ENCODE data around the gene EIF4G3.
A peak's percentile ranks its signal among the peaks of the same experiment; 100 is the strongest.
"Not testable (repeated sequence)": the region's sequence is repeated elsewhere in the genome, so short reads cannot be mapped to it uniquely, and the experiment has no call there.

Gene EIF4G3

DNA sequence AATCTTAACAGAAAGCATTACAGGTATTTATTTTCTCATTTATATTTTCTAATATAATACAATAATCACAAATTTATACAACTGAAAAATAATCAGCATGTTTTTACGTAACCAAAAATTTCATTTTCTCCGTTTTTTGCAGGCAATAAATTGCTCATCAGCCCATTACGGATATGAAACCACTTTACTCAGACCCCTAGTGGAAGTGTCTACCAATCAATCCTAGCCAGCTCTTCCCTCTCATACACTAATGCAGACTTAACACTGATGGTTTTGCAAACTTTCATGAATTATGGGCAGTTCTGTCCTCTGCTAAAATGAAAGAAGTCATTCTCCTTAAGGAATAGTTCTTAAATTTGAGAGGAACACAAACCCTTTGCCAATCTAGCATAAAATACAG, 124.7 kb downstream of the EIF4G3 start:
- no peak for DNase-seq
- in situ Hi-C loops (cut with MboI; ENCODE audit: low pct_unique_long_range_greater_than_20kb, low sequenced_read_pairs) = no loop called here

DNA sequence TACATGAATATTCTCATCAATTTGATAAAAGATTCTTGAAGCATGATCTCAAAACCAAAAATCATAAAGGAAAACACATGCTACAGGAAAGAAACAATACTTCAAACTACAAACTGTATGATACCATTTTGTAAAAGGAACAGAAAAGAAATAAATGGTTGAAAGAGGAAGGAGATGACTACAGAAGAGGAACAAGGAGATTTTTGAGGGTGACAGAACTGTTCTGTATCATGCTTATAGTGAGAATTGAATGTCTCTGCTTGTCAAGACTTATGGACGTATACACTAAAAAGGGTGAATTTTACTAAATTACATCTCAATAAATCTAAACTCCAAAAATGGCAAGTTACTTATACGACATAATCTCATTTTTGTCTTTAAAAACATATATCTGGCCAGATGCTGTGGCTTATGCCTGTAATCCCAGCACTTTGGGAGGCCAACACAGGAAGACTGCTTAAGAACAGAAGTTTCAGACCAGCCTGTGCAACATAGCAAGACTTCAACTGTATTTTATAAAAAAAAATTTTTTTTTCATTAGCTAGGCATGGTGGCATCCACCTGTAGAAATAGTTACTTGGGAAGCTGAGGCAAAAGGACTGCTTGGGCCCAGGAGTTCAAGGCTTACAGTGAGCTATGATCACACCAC, 125.4 kb downstream of the EIF4G3 start:
- in situ Hi-C loops (cut with MboI; ENCODE audit: low pct_unique_long_range_greater_than_20kb, low sequenced_read_pairs) = no loop called here
- peak; percentile 38 for DNase-seq

DNA sequence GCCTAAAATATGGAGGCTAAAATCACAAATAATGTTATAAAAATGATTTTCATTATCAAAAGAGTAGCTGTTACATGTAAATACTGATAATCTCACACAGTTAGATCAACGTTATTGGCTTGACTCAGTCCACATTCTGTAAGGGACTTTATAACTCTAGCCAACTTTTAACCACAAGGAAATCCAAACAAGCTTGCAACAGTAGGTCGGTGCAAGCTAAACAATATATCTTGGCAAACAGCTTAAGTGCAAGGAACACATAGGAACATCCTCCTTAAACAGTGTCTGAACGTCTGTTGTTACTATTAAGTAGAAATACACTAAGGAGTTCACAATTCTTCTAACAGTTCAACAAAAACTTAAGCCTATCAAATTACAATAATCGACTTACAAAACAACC, 126.7 kb downstream of the EIF4G3 start:
- in situ Hi-C loops (cut with MboI; ENCODE audit: low pct_unique_long_range_greater_than_20kb, low sequenced_read_pairs) = no loop called here
- no peak for DNase-seq

DNA sequence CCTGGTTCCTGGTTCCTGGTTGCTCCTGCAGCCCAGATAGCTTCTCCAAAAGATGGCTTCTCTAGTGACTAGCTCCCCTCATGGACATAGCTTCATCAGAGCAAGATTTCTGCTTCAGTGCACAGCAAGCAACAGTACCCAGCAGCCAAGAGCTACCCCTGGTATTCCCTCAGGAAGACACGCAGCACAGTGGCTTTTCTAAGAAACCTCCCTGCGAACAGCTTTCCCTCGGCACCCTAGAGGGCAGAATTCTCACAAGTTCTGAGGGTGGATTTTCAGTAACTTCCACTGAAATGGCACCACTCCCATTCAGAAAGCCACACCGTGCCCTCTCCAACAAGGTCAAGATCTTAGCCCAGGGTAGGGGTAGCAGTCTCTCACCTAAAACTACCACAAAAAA, 128.2 kb downstream of the EIF4G3 start:
- in situ Hi-C loops (cut with MboI; ENCODE audit: low pct_unique_long_range_greater_than_20kb, low sequenced_read_pairs) = no loop called here
- DNase-seq = peak; percentile 20

DNA sequence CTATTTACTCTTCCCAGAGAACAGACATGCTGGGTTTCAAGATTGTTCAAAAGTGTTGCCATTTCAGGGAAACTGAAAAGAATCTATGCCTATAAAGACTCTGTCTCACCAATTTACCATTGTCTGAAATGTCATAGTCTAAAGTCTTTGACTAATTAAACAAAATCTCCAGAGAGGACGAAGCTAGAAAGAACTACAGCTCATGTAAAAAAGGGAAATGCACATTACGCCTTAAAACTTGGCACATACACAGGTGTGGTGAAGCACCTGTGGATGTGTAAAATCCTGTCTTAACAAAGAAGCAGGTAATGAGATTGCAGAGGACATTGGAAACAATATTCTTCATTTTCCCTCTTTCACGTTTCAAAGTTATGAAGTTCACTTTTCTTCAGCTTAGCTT, 130.6 kb downstream of the EIF4G3 start:
- DNase-seq = no peak
- in situ Hi-C loops (cut with MboI; ENCODE audit: low pct_unique_long_range_greater_than_20kb, low sequenced_read_pairs) = no loop called here

DNA sequence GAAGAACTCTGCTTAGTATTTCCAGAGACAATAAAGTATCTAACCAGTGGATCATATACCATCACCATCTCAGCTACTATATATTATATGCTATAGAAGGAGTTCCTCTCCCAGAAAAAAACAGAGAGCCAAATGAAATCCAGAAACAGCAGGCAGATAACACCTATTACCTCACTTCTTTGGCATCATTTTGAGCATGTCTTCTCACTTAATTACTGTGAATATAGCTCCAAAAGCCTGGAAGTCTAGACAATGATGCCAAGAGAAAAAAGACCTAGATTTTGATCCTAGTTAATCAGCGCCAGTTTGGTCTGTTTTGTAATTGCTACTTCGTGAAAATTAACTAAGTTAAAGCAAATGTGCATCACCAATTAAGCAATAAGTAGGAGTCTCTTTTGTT, 131.3 kb downstream of the EIF4G3 start:
- DNase-seq = no peak
- in situ Hi-C loops (cut with MboI; ENCODE audit: low pct_unique_long_range_greater_than_20kb, low sequenced_read_pairs) = no loop called here

DNA sequence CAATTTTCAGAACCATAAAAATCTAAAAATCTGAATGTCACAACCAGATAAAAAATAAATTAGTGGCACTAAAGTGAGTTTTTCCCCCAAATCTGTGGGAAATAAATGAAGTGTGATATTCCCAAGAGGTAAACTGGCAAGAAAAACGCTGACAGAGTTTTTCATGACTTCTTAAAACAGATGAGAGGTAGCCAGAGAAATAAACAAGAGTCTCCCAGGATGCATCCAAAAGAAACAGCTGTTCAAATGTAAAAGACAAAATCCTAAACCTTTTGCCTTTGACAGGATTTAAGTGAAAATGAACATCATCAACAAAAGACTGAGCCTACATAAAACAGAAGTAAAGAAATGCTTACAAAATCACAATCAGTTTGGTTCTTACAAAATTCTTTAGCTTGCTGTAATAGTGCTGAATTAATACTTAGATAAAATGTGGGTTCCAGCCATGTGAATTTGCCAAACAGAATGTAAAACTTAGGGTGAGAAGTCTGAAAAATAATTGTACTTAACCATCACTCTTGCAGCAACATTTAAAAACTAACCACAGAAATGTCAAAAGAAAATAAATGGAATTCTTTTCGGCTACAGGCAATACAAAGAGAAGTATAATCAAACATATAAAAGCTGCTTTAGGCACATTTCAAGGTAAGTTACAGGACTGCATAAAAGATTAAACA, 133.6 kb downstream of the EIF4G3 start:
- in situ Hi-C loops (cut with MboI; ENCODE audit: low pct_unique_long_range_greater_than_20kb, low sequenced_read_pairs) = no loop called here

DNA sequence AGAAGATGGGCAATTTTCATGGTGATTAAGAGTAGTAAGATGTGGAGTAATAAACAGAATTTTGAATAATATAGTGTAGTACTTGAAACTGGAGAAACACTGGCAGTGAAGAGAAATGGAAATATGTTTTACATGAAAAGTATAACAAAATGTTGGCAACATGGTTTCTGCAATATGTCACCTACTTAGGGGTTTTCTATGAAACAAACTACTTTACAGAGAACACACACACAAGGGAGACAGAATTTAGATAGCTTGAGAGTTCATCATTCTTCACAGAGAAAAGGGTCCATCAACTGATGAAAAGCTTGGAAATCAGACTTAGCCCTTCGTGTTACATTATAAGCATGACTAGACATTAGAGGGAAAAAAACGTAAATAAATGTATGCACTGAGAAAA, 135.2 kb downstream of the EIF4G3 start:
- in situ Hi-C loops (cut with MboI; ENCODE audit: low pct_unique_long_range_greater_than_20kb, low sequenced_read_pairs) = no loop called here
- no peak for DNase-seq

More for the DNA sequence above, 133.6 kb downstream of the EIF4G3 start:
- no peak for DNase-seq

DNA sequence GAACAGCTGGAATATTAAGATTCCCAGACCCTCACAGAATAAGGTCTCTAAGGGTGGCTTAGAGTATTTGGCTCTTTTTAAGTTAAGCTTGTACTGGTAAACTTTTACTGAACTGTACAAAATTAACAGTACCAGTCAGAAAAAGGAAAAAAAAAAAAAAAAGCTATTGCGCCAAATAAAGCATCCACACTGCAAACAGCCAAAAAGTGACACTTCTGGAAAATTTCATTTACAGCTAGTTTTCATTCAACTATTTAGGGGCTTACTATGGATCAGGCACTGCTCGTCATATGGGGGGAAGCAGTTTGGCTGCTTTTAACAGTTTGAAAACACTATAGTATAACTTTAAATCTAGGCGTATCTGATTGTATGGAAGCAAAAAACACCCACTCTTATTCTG, 139.6 kb downstream of the EIF4G3 start:
- DNase-seq = no peak
- in situ Hi-C loops (cut with MboI; ENCODE audit: low pct_unique_long_range_greater_than_20kb, low sequenced_read_pairs) = no loop called here

DNA sequence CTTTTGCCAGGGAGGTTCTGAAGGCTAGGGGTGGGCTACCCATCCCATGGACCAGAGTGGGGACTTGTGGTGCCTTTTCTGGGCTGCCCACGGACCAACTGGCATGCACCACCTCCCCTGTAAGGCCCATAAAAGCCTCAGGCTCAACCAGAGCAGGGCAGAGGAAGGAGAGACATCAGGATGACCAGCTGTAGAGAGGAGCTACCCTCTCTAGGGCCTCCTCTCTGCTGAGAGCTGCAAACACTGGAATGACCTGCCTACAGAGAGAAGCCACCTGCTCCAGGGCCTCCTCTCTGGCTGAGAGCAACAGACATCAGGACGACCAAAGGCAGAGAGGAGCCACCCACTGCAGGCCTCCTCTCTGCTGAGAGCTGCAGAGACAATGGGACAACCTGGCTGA, 140.9 kb downstream of the EIF4G3 start:
- in situ Hi-C loops (cut with MboI; ENCODE audit: low pct_unique_long_range_greater_than_20kb, low sequenced_read_pairs) = no loop called here
- no peak for DNase-seq

DNA sequence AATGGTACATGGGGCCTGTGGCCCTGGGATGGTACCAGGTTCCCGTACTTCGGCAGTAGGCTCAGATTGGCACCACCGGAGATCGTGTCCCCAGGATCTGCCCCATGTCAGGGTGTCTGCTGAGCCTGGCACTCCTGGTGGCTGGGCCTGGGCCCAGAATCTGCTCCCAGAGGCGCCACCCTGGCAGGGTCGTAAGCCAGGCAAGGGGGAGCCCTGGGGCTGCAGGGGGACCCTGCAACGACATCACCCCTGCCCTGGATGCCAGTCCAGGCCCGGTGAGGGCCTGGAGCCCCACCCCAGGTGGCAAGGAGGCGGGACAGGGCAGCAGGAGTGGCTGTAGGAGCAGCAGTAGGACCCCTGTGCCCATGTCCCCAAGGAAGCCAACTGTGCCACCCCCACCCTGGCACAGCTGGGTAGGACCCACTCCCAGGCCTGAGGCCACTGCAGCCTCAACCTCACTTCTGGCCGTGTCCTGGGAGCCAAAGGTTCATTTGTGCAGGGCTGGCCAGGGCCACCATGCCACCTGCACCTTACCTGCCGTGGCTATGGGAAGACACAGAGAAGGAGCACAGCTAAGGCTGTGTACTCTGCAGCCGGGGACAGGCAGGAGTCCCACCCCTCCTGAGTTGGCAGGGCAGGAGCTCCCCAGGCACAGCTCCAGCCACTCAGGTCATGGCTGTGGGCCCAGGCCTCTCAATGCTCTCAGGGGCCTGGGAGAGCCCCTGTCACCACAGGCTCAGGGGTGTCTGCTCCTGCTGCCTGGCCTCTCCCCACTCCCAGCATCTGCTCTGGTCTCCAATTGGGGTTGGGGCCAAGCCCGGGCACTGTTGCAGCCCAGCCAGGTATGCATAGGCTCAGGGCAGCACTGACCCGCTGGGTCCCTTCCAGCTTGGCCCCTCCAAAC, 141.7 kb downstream of the EIF4G3 start:
- in situ Hi-C loops (cut with MboI; ENCODE audit: low pct_unique_long_range_greater_than_20kb, low sequenced_read_pairs) = no loop called here
- DNase-seq = no peak

DNA sequence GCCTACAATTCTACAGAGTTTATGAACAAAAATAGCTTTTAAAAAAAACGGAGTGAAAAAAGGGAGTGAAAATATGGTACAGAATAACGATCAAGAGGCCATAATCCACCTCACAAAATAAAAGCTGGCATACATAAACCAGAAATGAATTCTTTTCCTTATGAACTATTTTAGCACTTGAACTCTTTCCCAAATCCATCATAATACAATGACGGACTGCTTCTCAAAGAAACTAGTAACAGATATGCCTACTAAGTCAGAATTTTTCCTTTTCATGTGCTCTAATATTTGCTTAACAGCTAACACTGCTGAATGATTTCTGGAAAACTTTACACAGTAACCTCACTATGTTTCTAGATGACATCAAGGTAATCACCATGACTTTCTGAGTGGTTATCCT, 144.0 kb downstream of the EIF4G3 start:
- DNase-seq = no peak
- in situ Hi-C loops (cut with MboI; ENCODE audit: low pct_unique_long_range_greater_than_20kb, low sequenced_read_pairs) = no loop called here

DNA sequence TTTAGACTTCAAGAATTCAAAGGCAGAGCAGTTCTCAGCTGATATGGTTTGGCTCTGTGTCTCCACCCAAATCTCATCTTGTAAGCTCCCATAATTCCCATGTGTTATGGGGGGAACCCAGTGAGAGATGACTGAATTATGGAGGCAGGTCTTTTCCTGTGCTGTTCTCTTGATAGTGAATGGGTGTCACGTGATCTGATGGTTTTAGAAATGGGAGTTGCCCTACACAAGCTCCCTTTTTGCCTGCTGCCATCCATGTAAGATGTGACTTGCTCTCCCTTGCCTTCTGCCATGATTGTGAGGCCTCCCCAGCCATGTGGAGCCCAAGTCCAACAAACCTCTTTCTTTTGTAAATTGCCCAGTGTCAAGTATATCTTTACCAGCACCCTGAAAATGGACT, 146.5 kb downstream of the EIF4G3 start:
- DNase-seq = no peak
- in situ Hi-C loops (cut with MboI; ENCODE audit: low pct_unique_long_range_greater_than_20kb, low sequenced_read_pairs) = no loop called here

DNA sequence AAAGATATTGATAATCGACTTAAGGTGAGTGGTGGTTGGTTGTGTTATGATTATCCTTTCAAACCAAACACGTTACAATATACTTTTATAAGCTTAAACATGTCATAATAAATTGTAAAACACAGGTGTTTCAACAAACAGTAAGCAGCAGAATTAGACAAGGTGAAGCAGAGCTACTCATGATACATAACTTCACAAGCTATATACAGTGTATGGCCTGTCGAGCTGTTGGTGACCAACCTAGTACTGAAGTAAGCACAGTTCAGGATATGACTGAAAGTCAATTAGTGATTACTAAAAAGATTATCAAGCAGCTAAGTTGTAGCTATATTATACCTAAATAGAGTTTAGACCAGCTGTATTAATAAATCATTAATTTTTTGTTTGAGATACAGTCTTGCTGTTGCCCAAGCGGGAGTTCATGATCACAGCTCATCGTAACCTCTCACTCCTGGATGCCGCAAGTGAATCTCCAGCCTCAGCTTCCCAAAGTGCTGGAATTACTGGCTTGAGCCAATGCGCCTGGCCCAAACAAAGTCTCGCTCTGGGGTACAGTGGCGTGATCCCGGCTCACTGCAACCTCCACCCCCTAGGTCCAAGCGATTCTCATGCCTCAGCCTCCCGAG, 148.1 kb downstream of the EIF4G3 start:
- in situ Hi-C loops (cut with MboI; ENCODE audit: low pct_unique_long_range_greater_than_20kb, low sequenced_read_pairs) = no loop called here
- DNase-seq = no peak

DNA sequence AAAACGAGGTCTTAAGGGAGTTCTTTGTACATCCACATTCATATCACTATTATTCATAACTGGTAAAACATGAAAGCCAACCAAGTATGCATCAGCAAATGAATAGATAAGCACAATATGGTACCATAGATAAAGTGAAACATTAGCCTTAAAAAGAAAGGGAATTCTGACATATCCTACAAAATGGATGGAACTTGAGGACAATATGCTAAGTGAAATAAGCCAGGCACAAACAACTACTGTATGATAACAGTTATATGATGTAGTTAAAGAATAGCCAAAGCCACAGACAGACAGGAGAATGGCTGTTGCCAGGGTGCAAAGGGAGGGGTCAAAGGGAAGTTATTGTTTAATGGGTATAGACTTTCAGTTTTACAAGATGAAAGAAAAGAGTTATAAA, 148.9 kb downstream of the EIF4G3 start:
- no peak for DNase-seq
- in situ Hi-C loops (cut with MboI; ENCODE audit: low pct_unique_long_range_greater_than_20kb, low sequenced_read_pairs) = no loop called here

DNA sequence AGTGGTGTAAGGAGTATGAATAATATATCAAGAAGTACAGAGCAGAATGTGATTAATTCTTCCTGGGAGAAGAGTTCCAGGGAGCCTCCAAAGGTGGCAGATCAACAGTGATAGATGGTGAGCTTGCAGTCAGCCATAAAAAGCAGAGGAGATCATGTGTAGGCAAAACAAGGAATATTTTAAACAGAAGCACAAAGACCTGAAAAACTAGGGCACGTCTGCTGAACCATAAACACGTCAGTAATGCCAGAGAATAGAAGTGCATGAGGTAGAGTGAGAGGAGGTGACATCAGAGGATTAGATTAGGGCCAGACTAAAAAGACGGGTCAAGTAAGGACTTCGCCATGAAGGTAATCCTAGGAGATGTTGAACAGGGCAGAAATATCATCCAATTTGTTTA, 151.8 kb downstream of the EIF4G3 start:
- DNase-seq = no peak
- in situ Hi-C loops (cut with MboI; ENCODE audit: low pct_unique_long_range_greater_than_20kb, low sequenced_read_pairs) = no loop called here

DNA sequence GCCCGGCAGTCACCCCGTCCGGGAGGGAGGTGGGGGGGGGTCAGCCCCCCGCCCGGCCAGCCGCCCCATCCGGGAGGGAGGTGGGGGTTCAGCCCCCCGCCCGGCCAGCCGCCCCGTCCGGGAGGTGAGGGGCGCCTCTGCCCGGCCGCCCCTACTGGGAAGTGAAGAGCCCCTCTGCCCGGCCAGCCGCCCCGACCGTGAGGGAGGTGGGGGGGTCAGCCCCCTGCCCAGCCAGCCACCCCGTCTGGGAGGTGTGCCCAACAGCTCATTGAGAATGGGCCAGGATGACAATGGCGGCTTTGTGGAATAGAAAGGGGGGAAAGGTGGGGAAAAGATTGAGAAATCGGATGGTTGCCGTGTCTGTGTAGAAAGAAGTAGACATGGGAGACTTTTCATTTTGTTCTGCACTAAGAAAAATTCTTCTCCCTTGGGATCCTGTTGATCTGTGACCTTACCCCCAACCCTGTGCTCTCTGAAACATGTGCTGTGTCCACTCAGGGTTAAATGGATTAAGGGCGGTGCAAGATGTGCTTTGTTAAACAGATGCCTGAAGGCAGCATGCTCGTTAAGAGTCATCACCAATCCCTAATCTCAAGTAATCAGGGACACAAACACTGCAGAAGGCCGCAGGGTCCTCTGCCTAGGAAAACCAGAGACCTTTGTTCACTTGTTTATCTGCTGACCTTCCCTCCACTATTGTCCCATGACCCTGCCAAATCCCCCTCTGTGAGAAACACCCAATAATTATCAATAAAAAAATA, 152.4 kb downstream of the EIF4G3 start:
- in situ Hi-C loops (cut with MboI; ENCODE audit: low pct_unique_long_range_greater_than_20kb, low sequenced_read_pairs); DNase-seq: not testable (repeated sequence)

DNA sequence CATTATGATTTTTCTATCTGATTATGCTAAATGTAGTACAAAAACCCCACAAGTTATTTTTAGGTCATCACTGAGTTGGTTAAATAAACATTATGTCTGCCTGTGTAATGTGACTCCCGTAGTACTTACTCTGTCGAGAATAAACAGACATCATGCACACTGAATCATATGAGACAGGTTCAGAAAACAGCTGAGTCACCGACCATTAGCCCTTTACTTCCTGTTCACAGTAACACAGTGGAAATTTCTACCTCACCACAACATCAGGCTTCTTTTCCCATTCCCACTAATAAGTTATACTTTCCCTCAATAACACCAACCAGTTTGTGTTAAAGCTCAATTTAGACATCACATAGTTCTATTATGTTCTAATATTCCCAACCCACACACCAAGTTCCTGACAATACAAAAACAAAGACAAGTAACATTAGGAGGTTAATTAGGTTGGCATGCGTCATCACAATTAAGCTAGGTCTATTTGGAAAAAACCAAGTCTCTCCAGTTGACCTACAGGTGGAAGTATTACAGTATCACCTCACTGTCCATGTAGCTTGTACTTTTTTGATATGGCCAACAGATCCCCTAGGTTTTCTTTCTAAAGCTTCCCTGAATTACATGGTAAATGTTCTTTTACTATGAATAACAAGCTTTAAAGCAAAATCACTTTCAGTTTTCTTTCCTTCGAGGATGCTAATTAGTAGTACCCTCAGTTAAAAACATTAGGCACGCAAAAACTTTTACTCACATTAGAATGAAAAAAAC, 154.2 kb downstream of the EIF4G3 start:
- peak; percentile 88 for DNase-seq
- in situ Hi-C loops (cut with MboI; ENCODE audit: low pct_unique_long_range_greater_than_20kb, low sequenced_read_pairs) = no loop called here

Measured in KBM-7 (cell line).